MM.1S (cell line): ENCODE measurements around the gene WEE2.

Source experiments
- DNase-seq: peaks from one replicate; pipeline ENCODE4 v3.0.0-alpha.2; 2015
- H2AFZ ChIP-seq: fragments of 300-600 bp; sonication (generic); 2 replicates; pipeline ENCODE4 v1.6.0; 2016; ENCODE audit warnings: antibody characterized with exemption, low read length
- H3F3A ChIP-seq: fragments of 300-600 bp; sonication (generic); 2 replicates; pipeline ENCODE4 v1.6.1; 2016; ENCODE audit warnings: mild to moderate bottlenecking, antibody characterized with exemption, low read length, moderate library complexity, mixed read lengths; ENCODE audit not compliant: insufficient read depth
- H3K27ac ChIP-seq: fragments of 300-600 bp; sonication (generic); 2 replicates; pipeline ENCODE4 v1.5.1; 2016; ENCODE audit warnings: mild to moderate bottlenecking, low read length
- H3K27me3 ChIP-seq: fragments of 300-600 bp; sonication (generic); replicated peaks from 2 replicates; pipeline ENCODE4 v1.6.0; 2016; ENCODE audit warnings: low read length; ENCODE audit not compliant: insufficient read depth
- H3K36me3 ChIP-seq: fragments of 300-600 bp; sonication (generic); replicated peaks from 2 replicates; pipeline ENCODE4 v1.6.1; 2016; ENCODE audit warnings: mild to moderate bottlenecking, low read length, mixed read lengths; ENCODE audit not compliant: insufficient read depth
- H3K4me1 ChIP-seq: fragments of 300-600 bp; sonication (generic); 2 replicates; pipeline ENCODE4 v1.6.1; 2016; ENCODE audit warnings: low read length, mixed read lengths
- H3K4me2 ChIP-seq: fragments of 300-600 bp; sonication (generic); 2 replicates; pipeline ENCODE4 v1.6.0; 2016; ENCODE audit warnings: low read depth, low read length
- H3K4me3 ChIP-seq: fragments of 300-600 bp; sonication (generic); 2 replicates; pipeline ENCODE4 v1.5.1; 2016; ENCODE audit warnings: low read length, mixed read lengths
- H3K79me2 ChIP-seq: fragments of 300-600 bp; sonication (generic); 2 replicates; pipeline ENCODE4 v1.6.1; 2016; ENCODE audit warnings: mixed run types, low read length, mixed read lengths
- H3K9ac ChIP-seq: fragments of 300-600 bp; sonication (generic); 2 replicates; pipeline ENCODE4 v1.6.1; 2016; ENCODE audit warnings: low read length, mixed read lengths
- H3K9me2 ChIP-seq: fragments of 300-600 bp; sonication (generic); replicated peaks from 2 replicates; pipeline ENCODE4 v1.6.1; 2016; ENCODE audit warnings: mild to moderate bottlenecking, low read length, mixed read lengths; ENCODE audit not compliant: insufficient read depth
- H3K9me3 ChIP-seq: fragments of 300-600 bp; sonication (generic); replicated peaks from 2 replicates; pipeline ENCODE4 v1.6.1; 2016; ENCODE audit warnings: mild to moderate bottlenecking, low read length, mixed read lengths; ENCODE audit not compliant: insufficient read depth
- H4K20me1 ChIP-seq: fragments of 300-600 bp; sonication (generic); 2 replicates; pipeline ENCODE4 v1.6.1; 2016; ENCODE audit warnings: mild to moderate bottlenecking, low read length, moderate library complexity, mixed read lengths; ENCODE audit not compliant: insufficient read depth
- CTCF ChIP-seq: fragments of 300-600 bp; sonication (generic); IDR thresholded peaks from 2 replicates; pipeline ENCODE4 v1.5.1; 2016; ENCODE audit warnings: antibody characterized with exemption, low read length, mixed read lengths
- EZH2 ChIP-seq: fragments of 300-600 bp; sonication (generic); optimal IDR thresholded peaks from 2 replicates; pipeline ENCODE3; 2017; ENCODE audit warnings: low read depth, mild to moderate bottlenecking, antibody characterized with exemption, low read length, mixed read lengths
- EZH2phosphoT487 ChIP-seq: fragments of 300-600 bp; sonication (generic); IDR thresholded peaks from 2 replicates; pipeline ENCODE4 v1.6.1; 2018; ENCODE audit warnings: antibody characterized with exemption, low read length

WEE2 gene

GRCh38 chr7:141691540-141691939 lies 16.6 kb upstream of the WEE2 start:
- Histone ChIP-seq H3K4me1 (no peaks in the 10 kb centered on the region), H3F3A (no peaks in the 10 kb centered on the region), H2AFZ (no peak overlapping the region), H3K36me3 (no peaks in the 10 kb centered on the region), H3K4me2 (no peak overlapping the region), H4K20me1 (no peaks in the 10 kb centered on the region), H3K4me3 (no peak overlapping the region), H3K9me2 (no peaks in the 10 kb centered on the region), H3K9ac (no peak overlapping the region), H3K79me2 (no peaks in the 10 kb centered on the region), H3K27me3 (no peaks in the 10 kb centered on the region), H3K9me3 (no peaks in the 10 kb centered on the region), H3K27ac (no peak overlapping the region)
- no peak for DNase-seq
- no peak for TF ChIP-seq EZH2
- TF ChIP-seq CTCF = no peak
- no peak for TF ChIP-seq EZH2phosphoT487

GRCh38 chr7:141691961-141692360 lies 16.2 kb upstream of the WEE2 start:
- TF ChIP-seq EZH2 (no peak), CTCF (no peak), EZH2phosphoT487 (no peak)
- no peaks in the 10 kb centered on the region for H3K27me3 ChIP-seq
- no peaks in the 10 kb centered on the region for H3K79me2 ChIP-seq
- no peak for DNase-seq
- H4K20me1 ChIP-seq = no peaks in the 10 kb centered on the region
- H3K4me3 ChIP-seq = no peak overlapping the region
- H3K9ac ChIP-seq = no peak overlapping the region
- H3K9me3 ChIP-seq = no peaks in the 10 kb centered on the region
- H3K4me1 ChIP-seq = no peaks in the 10 kb centered on the region
- H3K36me3 ChIP-seq = no peaks in the 10 kb centered on the region
- H3K27ac ChIP-seq = no peak overlapping the region
- no peaks in the 10 kb centered on the region for H3F3A ChIP-seq
- H2AFZ ChIP-seq = no peak overlapping the region
- no peaks in the 10 kb centered on the region for H3K9me2 ChIP-seq
- H3K4me2 ChIP-seq = no peak overlapping the region

- Histone ChIP-seq H3K9ac (no peak overlapping the region), H4K20me1 (no peaks in the 10 kb centered on the region), H3F3A (no peaks in the 10 kb centered on the region), H3K9me3 (no peaks in the 10 kb centered on the region), H3K36me3 (no peaks in the 10 kb centered on the region), H3K4me2 (no peak overlapping the region), H3K79me2 (no peaks in the 10 kb centered on the region), H3K27me3 (no peaks in the 10 kb centered on the region), H2AFZ (no peak overlapping the region), H3K27ac (no peak overlapping the region), H3K4me1 (no peaks in the 10 kb centered on the region), H3K4me3 (no peak overlapping the region), H3K9me2 (no peaks in the 10 kb centered on the region)
- DNase-seq = no peak
- TF ChIP-seq EZH2 (no peak), CTCF (no peak), EZH2phosphoT487 (no peak)
These were observed 15.1 kb upstream of the WEE2 start for GRCh38 chr7:141693082-141693481.
